Body of pancreas (tissue), 4 donors: ENCODE results near the gene PSG7.
"Not testable (repeated sequence)": the region's sequence is repeated elsewhere in the genome, so short reads cannot be mapped to it uniquely, and the experiment has no call there.

Experiments used
- POLR2A ChIP-seq, 3 donors: fragments of 450-650 bp; IDR thresholded peaks; one replicate each; pipeline ENCODE4 v1.6.1; 2016; ENCODE audit warnings: antibody characterized with exemption in 3 of 3, mild to moderate bottlenecking in 2 of 3
- TF ChIP-seq, protein P1 (sequence below), 7 experiments: fragments of 450-650 bp in 4 of 7; fragments of 200-600 bp in 3 of 7; sonication (generic) in 3 of 7; IDR thresholded peaks; one replicate each; pipeline ENCODE4 v1.5.1; 2016 to 2019; ENCODE audit warnings: antibody characterized with exemption in 7 of 7

DNA sequence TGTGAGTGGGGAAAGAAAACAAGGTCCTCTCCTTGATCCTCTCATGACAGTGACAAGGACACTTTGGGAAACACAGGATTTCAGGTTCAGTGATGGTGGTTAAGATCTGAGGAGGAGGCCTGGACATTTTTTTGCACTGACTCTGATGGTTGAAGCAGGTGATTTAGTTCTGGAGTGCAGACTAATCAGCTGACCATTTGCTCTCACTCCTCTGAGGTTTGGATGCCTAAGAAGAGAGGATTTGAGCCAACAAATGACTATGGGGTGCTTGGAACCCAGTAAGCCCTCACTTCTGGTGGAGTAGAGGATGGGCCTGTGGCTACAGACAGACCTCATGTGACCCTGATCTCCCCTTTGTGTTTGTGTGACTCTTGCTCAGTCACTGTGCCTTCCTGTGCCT, 60.4 kb downstream of the PSG7 start:
- TF ChIP-seq, protein P1, sequence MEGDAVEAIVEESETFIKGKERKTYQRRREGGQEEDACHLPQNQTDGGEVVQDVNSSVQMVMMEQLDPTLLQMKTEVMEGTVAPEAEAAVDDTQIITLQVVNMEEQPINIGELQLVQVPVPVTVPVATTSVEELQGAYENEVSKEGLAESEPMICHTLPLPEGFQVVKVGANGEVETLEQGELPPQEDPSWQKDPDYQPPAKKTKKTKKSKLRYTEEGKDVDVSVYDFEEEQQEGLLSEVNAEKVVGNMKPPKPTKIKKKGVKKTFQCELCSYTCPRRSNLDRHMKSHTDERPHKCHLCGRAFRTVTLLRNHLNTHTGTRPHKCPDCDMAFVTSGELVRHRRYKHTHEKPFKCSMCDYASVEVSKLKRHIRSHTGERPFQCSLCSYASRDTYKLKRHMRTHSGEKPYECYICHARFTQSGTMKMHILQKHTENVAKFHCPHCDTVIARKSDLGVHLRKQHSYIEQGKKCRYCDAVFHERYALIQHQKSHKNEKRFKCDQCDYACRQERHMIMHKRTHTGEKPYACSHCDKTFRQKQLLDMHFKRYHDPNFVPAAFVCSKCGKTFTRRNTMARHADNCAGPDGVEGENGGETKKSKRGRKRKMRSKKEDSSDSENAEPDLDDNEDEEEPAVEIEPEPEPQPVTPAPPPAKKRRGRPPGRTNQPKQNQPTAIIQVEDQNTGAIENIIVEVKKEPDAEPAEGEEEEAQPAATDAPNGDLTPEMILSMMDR (IDR thresholded peaks at IDR 0.05) = not testable (repeated sequence)
- TF ChIP-seq POLR2A (IDR thresholded peaks at IDR 0.05) = not testable (repeated sequence)
